Liver (tissue), 9 donors: Measurements from ENCODE around the gene AHI1. TPM values are rescaled to one million over a fixed set of nuclear protein-coding genes. Genes with fewer than 3 reads are reported as not detected.

Experiments
- DNase-seq: peaks from one replicate; pipeline ENCODE4 v3.0.0-alpha.2; 2017; ENCODE audit warnings: low spot score
- H3K27ac ChIP-seq, 2 donors: one replicate each; pipeline ENCODE4 v1.7.0; 2013; ENCODE audit warnings: inconsistent platforms in 2 of 2, low read length in 2 of 2, control low read depth in 1 of 2, low read depth in 1 of 2, mild to moderate bottlenecking in 1 of 2
- H3K27me3 ChIP-seq, 4 donors: one replicate each; pipeline versions ENCODE4 v1.6.1 to v1.7.0; 2013; ENCODE audit warnings: low read length in 3 of 4, inconsistent platforms in 1 of 4, mild to moderate bottlenecking in 1 of 4, moderate library complexity in 1 of 4; ENCODE audit not compliant: control insufficient read depth in 4 of 4, insufficient read depth in 4 of 4
- H3K36me3 ChIP-seq, 4 donors: one replicate each; pipeline versions ENCODE4 v1.6.1 to v1.7.0; 2013; ENCODE audit warnings: low read length in 3 of 4, mild to moderate bottlenecking in 3 of 4, low read depth in 1 of 4, moderate library complexity in 1 of 4; ENCODE audit not compliant: control insufficient read depth in 4 of 4, insufficient read depth in 3 of 4
- H3K4me1 ChIP-seq, 4 donors: one replicate each; pipeline versions ENCODE4 v1.6.1 to v1.7.0; 2013; ENCODE audit warnings: low read length in 3 of 4, mild to moderate bottlenecking in 3 of 4, moderate library complexity in 1 of 4; ENCODE audit not compliant: control insufficient read depth in 4 of 4, insufficient read depth in 4 of 4
- H3K4me3 ChIP-seq, 3 donors: one replicate each; pipeline versions ENCODE4 v1.6.1 to v1.7.0; 2013; ENCODE audit warnings: low read length in 3 of 3, control low read depth in 1 of 3, low read depth in 1 of 3, mild to moderate bottlenecking in 1 of 3
- H3K9ac ChIP-seq, 2 donors: one replicate each; pipeline ENCODE4 v1.7.0; 2013; ENCODE audit warnings: low read length in 2 of 2, mild to moderate bottlenecking in 2 of 2, moderate library complexity in 2 of 2, control low read depth in 1 of 2, low read depth in 1 of 2
- H3K9me3 ChIP-seq, 4 donors: one replicate each; pipeline versions ENCODE4 v1.6.1 to v1.7.0; 2013; ENCODE audit warnings: low read length in 3 of 4; ENCODE audit not compliant: control insufficient read depth in 4 of 4
- ATF3 ChIP-seq: IDR thresholded peaks from 2 replicates; pipeline ENCODE4 v1.6.1; 2016; ENCODE audit warnings: antibody characterized with exemption
- CTCF ChIP-seq: fragments of 150-350 bp; IDR thresholded peaks from 2 replicates; pipeline ENCODE4 v1.5.1; 2017; ENCODE audit warnings: improper control_type of control experiment, low read depth, low read length; ENCODE audit not compliant: missing input control
- EGR1 ChIP-seq, 2 donors: IDR thresholded peaks; 2 replicates each; pipeline ENCODE4 v1.6.1; 2016 to 2018; ENCODE audit warnings: antibody characterized with exemption in 2 of 2, low read depth in 2 of 2
- FOXA1 ChIP-seq: IDR thresholded peaks from 2 replicates; pipeline ENCODE4 v1.6.1; 2016; ENCODE audit warnings: antibody characterized with exemption
- FOXA2 ChIP-seq: IDR thresholded peaks from 2 replicates; pipeline ENCODE4 v1.6.1; 2016; ENCODE audit warnings: antibody characterized with exemption
- GABPA ChIP-seq, 2 donors: IDR thresholded peaks in 1 of 2; conservative IDR thresholded peaks in 1 of 2; 2 replicates each; pipeline ENCODE4 v1.6.1; 2016; ENCODE audit warnings: antibody characterized with exemption in 2 of 2, mild to moderate bottlenecking in 1 of 2, moderate library complexity in 1 of 2
- HNF4A ChIP-seq, 2 donors: conservative IDR thresholded peaks; 2 replicates each; pipeline ENCODE4 v1.6.1; 2016; ENCODE audit warnings: antibody characterized with exemption in 2 of 2, mild to moderate bottlenecking in 2 of 2
- HNF4G ChIP-seq: IDR thresholded peaks from 2 replicates; pipeline ENCODE4 v1.6.1; 2016; ENCODE audit warnings: antibody characterized with exemption
- JUND ChIP-seq, 2 donors: IDR thresholded peaks; 2 replicates each; pipeline ENCODE4 v1.6.1; 2016; ENCODE audit warnings: antibody characterized with exemption in 2 of 2
- MAX ChIP-seq: IDR thresholded peaks from 2 replicates; pipeline ENCODE4 v1.6.1; 2016; ENCODE audit warnings: antibody characterized with exemption
- RAD21 ChIP-seq, 2 donors: IDR thresholded peaks; 2 replicates each; pipeline ENCODE4 v1.6.1; 2016; ENCODE audit warnings: antibody characterized with exemption in 2 of 2, mild to moderate bottlenecking in 2 of 2
- REST ChIP-seq: IDR thresholded peaks from 2 replicates; pipeline ENCODE4 v1.6.1; 2016; ENCODE audit warnings: antibody characterized with exemption, mild to moderate bottlenecking
- RXRA ChIP-seq, 2 donors: IDR thresholded peaks; 2 replicates each; pipeline ENCODE4 v1.6.1; 2017 to 2018; ENCODE audit warnings: antibody characterized with exemption in 2 of 2, mild to moderate bottlenecking in 1 of 2
- SP1 ChIP-seq: IDR thresholded peaks from 2 replicates; pipeline ENCODE4 v1.6.1; 2018; ENCODE audit warnings: antibody characterized with exemption, mild to moderate bottlenecking
- TAF1 ChIP-seq: conservative IDR thresholded peaks from 2 replicates; pipeline ENCODE4 v1.6.1; 2016; ENCODE audit warnings: antibody characterized with exemption, mild to moderate bottlenecking
- YY1 ChIP-seq: IDR thresholded peaks from 2 replicates; pipeline ENCODE4 v1.6.1; 2016; ENCODE audit warnings: antibody characterized with exemption, mild to moderate bottlenecking
- ZBTB33 ChIP-seq: IDR thresholded peaks from 2 replicates; pipeline ENCODE4 v1.6.1; 2016; ENCODE audit warnings: antibody characterized with exemption
- polyA plus RNA-seq, 2 donors: library from polyadenylated mRNA; stranded (reverse) in 1 of 2; unstranded in 1 of 2; fragments of 200-250 nt in 1 of 2; fragments of >200 nt in 1 of 2; fragmentation: Nextera tagmentation in 1 of 2; extraction: Ambion mirVana in 1 of 2; gene quantifications; one replicate each; pipeline versions ENCODE4 v1.2.1 to v1.2.3, GENCODE V29; 2013 to 2015
- total RNA-seq, 2 donors: library from RNA; depleted of rRNA; stranded (reverse); fragments of >200 nt; gene quantifications; one replicate each; pipeline ENCODE4 v1.2.3, GENCODE V29; 2014
- donor health status: healthy.
- donor health status: healthy.
- donor health status: healthy.
- donor health status: healthy.
- donor health status: healthy.

The AHI1 gene
- total and polyA plus RNA-seq, 4 donors, result 2.0 to 14.4 (median 9.0) TPM

- H3K9ac ChIP-seq, result no peak overlapping the region
- no peak for DNase-seq
- no peaks in the 10 kb centered on the region for H3K9me3 ChIP-seq
- TF ChIP-seq REST (no peak), HNF4G (no peak), ATF3 (no peak), TAF1 (no peak), GABPA (IDR thresholded peaks at IDR 0.05 in 1 of 2, conservative IDR thresholded peaks at IDR 0.05 in 1 of 2) (no peak), CTCF (no peak), MAX (no peak), SP1 (no peak), FOXA2 (no peak), HNF4A (conservative IDR thresholded peaks at IDR 0.05) (no peak), JUND (IDR thresholded peaks at IDR 0.05) (no peak), EGR1 (IDR thresholded peaks at IDR 0.05; ENCODE audit: low read depth in 2 of 2) (no peak), YY1 (no peak), FOXA1 (no peak), RXRA (IDR thresholded peaks at IDR 0.05) (no peak), RAD21 (IDR thresholded peaks at IDR 0.05) (no peak), ZBTB33 (no peak)
- H3K4me1 ChIP-seq, result peaks cover 0 to 6% (median 3%) of the 10 kb centered on the region in 4 donors
- no peaks in the 10 kb centered on the region for H3K27me3 ChIP-seq
- H3K36me3 ChIP-seq, result peaks cover 0 to 4% (median 1%) of the 10 kb centered on the region in 4 donors
- H3K4me3 ChIP-seq, result no peak overlapping the region
- no peak overlapping the region for H3K27ac ChIP-seq
Measured at GRCh38 chr6:135458051-135458450, 39.5 kb downstream of the AHI1 start.
